Nephron (organoid): ENCODE data around the gene LRRC4B.

ENCODE experiments used
- H3K27ac Mint-ChIP-seq, 3 experiments: 2 replicates each; pipeline ENCODE4 v1.8.0; 2020; ENCODE audit warnings: mixed read lengths in 3 of 3, mild to moderate bottlenecking in 2 of 3, moderate library complexity in 1 of 3
- H3K27me3 Mint-ChIP-seq: 2 replicates; pipeline ENCODE4 v1.8.0; 2021; ENCODE audit warnings: low read depth, mild to moderate bottlenecking, moderate library complexity, mixed read lengths
- H3K36me3 Mint-ChIP-seq: 2 replicates; pipeline ENCODE4 v1.8.0; 2020; ENCODE audit warnings: low read depth, mixed read lengths
- H3K4me1 Mint-ChIP-seq: 2 replicates; pipeline ENCODE4 v1.8.0; 2020; ENCODE audit warnings: mixed read lengths
- H3K4me3 Mint-ChIP-seq, 3 experiments: 2 replicates each; pipeline ENCODE4 v1.8.0; 2020; ENCODE audit warnings: mild to moderate bottlenecking in 3 of 3, mixed read lengths in 3 of 3, moderate library complexity in 2 of 3
- H3K9me3 Mint-ChIP-seq: 2 replicates; pipeline ENCODE4 v1.8.0; 2020; ENCODE audit warnings: mixed read lengths
- TF ChIP-seq, protein P1 (sequence below), 3 experiments: fragments of 200-600 bp; sonication (generic); IDR thresholded peaks; one replicate each; pipeline ENCODE4 v1.5.0; 2021; ENCODE audit warnings: antibody characterized with exemption in 3 of 3; ENCODE audit not compliant: unreplicated experiment in 3 of 3

Gene LRRC4B

DNA sequence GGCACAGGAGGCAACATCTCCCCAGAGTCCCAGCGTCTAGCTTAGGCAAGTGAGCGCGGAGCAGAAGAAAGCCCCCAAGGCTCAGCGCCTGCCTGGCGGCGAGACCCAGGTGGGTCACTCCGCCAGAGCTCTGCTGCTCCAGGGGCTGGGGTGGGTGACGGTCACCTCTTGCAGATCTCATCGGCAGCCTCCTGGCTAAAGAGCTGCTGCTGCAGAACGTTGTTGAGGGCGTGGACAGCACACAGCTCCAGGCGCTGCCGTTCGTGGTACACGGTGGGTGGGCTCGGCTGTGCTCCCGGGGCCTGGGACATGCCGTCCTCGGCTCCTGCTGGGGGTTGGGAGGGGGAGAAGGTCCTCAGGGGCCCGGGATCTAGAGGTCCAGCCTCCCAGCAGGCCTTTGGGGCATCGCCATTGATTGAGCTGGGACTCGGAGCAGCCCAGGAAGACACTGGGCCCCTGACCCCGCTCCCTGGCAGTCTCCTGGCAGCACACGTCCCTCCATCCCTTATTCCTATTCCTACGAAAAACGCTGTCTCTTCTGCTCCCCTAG is 58.0 kb downstream of the LRRC4B start:
- H3K36me3 Mint-ChIP-seq, result no peaks in the 10 kb centered on the region
- H3K9me3 Mint-ChIP-seq, result no peaks in the 10 kb centered on the region
- H3K27me3 Mint-ChIP-seq, result no peaks in the 10 kb centered on the region
- peak overlapping the region; percentile 71 to 85 (median 83) for H3K27ac Mint-ChIP-seq
- H3K4me3 Mint-ChIP-seq, result peak overlapping the region; percentile 89 to 93 (median 91)
- peaks cover 35% of the 10 kb centered on the region for H3K4me1 Mint-ChIP-seq
- TF ChIP-seq, protein P1, sequence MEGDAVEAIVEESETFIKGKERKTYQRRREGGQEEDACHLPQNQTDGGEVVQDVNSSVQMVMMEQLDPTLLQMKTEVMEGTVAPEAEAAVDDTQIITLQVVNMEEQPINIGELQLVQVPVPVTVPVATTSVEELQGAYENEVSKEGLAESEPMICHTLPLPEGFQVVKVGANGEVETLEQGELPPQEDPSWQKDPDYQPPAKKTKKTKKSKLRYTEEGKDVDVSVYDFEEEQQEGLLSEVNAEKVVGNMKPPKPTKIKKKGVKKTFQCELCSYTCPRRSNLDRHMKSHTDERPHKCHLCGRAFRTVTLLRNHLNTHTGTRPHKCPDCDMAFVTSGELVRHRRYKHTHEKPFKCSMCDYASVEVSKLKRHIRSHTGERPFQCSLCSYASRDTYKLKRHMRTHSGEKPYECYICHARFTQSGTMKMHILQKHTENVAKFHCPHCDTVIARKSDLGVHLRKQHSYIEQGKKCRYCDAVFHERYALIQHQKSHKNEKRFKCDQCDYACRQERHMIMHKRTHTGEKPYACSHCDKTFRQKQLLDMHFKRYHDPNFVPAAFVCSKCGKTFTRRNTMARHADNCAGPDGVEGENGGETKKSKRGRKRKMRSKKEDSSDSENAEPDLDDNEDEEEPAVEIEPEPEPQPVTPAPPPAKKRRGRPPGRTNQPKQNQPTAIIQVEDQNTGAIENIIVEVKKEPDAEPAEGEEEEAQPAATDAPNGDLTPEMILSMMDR (IDR thresholded peaks at IDR 0.05; ENCODE audit: unreplicated experiment in 3 of 3), result no peak

DNA sequence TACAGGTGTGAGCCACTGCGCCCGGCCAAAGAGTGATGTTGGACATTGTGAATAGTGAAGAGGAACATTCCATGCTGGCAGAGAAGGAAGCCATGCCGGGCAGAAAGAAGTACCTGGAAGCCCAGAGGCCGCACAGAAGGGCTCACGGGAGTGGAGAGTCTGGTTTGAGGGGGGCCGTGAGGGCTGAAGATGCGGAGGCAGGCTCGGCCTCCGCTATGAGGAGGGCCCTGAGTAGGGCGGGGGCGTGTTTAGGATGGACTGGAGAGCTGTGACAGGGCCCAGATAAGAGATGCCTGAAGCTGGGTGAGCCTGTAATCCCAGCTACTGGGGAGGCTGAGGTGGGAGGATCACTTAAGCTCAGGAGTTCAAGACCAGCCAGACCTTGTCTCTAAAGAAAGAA is 58.9 kb downstream of the LRRC4B start:
- TF ChIP-seq, protein P1 (IDR thresholded peaks at IDR 0.05; ENCODE audit: unreplicated experiment in 3 of 3), result no peak
- peak overlapping the region; percentile 76 to 93 (median 83) for H3K4me3 Mint-ChIP-seq
- peak overlapping the region in 1 of 3 experiments; percentile 81 for H3K27ac Mint-ChIP-seq
- H3K36me3 Mint-ChIP-seq, result no peaks in the 10 kb centered on the region
- peaks cover 35% of the 10 kb centered on the region for H3K4me1 Mint-ChIP-seq
- no peaks in the 10 kb centered on the region for H3K27me3 Mint-ChIP-seq
- no peaks in the 10 kb centered on the region for H3K9me3 Mint-ChIP-seq

DNA sequence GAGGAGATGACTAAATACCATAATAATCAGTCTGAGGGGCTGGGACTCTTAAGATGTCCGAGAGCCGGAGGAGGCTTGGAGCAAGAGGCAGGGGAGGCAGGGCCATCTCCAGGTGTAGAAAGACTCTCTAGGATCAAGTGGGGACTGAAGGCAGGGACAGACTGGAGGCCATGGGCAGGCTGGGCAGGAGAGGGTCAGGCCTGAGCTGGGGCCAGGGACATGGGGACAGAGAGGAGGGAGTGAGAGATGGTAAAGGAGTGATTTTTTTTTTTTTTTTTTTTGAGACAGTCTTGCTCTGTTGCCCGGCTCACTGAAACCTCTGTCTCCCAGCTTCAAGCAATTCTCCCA is 59.4 kb downstream of the LRRC4B start:
- TF ChIP-seq, protein P1 (IDR thresholded peaks at IDR 0.05; ENCODE audit: unreplicated experiment in 3 of 3), result no peak
- H3K9me3 Mint-ChIP-seq, result no peaks in the 10 kb centered on the region
- H3K27ac Mint-ChIP-seq, result peak overlapping the region; percentile 40 to 89 (median 81)
- no peaks in the 10 kb centered on the region for H3K27me3 Mint-ChIP-seq
- peak overlapping the region; percentile 67 to 82 (median 75) for H3K4me3 Mint-ChIP-seq
- H3K4me1 Mint-ChIP-seq, result peaks cover 35% of the 10 kb centered on the region
- H3K36me3 Mint-ChIP-seq, result no peaks in the 10 kb centered on the region

DNA sequence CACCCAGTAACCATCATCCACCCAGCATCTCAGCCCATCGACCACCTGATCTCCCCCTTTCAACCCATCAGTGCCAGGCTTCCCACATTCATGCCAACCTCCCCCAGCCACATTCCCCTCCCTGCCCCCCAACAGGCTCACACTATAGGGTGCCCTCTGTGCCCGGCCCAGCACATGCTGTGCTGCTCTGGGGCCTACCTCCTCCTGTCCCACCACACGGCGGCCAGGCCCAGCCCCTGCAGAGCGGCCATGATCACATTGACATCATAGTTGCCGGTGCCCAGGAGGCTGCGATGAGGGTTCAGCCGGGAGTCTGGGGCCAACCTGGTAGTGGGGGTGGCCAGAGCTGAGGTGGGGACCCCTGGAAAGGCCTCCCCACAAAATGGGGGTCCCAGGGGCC is 60.9 kb downstream of the LRRC4B start:
- Mint-ChIP-seq H3K4me3 (peak overlapping the region in 2 of 3 experiments; percentile 36 to 61), H3K27me3 (no peaks in the 10 kb centered on the region), H3K27ac (no peak overlapping the region), H3K4me1 (peaks cover 35% of the 10 kb centered on the region), H3K36me3 (no peaks in the 10 kb centered on the region), H3K9me3 (no peaks in the 10 kb centered on the region)
- TF ChIP-seq, protein P1 (IDR thresholded peaks at IDR 0.05; ENCODE audit: unreplicated experiment in 3 of 3), result no peak

DNA sequence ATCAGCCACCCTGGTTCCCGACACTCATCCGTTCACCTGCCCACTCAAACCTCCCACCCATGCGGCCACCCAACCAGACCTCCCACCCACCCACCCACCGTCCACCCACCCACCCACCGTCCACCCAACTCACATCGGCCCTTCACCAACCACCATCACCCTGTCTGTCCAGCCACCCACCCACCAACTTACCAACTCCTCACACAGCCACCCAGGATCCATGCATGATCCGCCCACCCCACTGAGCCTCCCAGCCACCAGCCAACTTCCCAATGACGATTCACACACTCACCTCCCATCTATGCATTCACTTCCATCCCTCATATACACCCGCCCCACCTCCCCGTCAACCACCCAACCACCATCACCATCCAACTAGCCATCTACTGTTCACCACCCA is 61.5 kb downstream of the LRRC4B start:
- H3K27me3 Mint-ChIP-seq, result peaks cover 3% of the 10 kb centered on the region
- peaks cover 35% of the 10 kb centered on the region for H3K4me1 Mint-ChIP-seq
- TF ChIP-seq, protein P1 (IDR thresholded peaks at IDR 0.05; ENCODE audit: unreplicated experiment in 3 of 3), result no peak
- no peaks in the 10 kb centered on the region for H3K36me3 Mint-ChIP-seq
- no peaks in the 10 kb centered on the region for H3K9me3 Mint-ChIP-seq
- H3K4me3 Mint-ChIP-seq, result no peak overlapping the region
- H3K27ac Mint-ChIP-seq, result no peak overlapping the region

DNA sequence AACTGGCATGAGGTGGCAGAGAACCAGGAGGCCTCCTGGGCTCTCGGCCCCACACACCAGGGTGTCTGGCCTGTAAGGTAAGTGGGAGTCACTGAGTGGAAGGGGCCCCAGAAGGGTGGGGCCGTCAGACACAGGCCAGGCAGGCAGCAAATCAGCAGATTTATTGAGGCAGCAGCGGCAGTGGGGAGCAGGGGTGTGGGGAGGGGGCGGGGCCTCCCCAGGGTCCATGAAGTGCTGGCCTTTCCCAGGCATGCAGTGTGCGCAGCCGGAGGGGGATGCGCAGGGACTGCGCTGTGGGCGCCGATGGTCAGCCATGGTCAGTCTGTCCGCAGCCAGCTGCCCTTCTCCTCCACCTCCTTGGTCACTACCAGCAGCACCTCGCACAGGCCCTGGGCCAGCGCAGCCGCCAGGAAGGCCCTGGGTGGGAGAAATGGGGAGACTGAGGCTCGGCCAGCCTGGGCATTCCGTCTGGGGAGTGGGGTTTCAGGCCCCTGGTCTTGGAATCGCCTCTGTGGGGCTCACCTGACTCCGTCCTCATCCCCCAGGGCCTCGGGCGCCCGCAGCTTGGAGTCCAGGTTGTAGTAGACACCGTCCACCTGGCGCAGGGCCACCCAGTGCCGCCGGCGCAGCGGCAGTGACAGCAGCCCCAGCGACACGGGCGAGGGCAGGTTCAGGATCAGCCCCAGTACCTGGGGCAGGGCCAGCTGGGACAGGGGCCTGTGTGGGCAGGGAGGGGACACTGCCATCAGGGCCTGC is 62.2 kb downstream of the LRRC4B start:
- H3K27ac Mint-ChIP-seq, result no peak overlapping the region
- no peak overlapping the region for H3K4me3 Mint-ChIP-seq
- H3K36me3 Mint-ChIP-seq, result no peaks in the 10 kb centered on the region
- peaks cover 30% of the 10 kb centered on the region for H3K4me1 Mint-ChIP-seq
- H3K27me3 Mint-ChIP-seq, result peaks cover 4% of the 10 kb centered on the region
- TF ChIP-seq, protein P1 (IDR thresholded peaks at IDR 0.05; ENCODE audit: unreplicated experiment in 3 of 3), result no peak
- H3K9me3 Mint-ChIP-seq, result no peaks in the 10 kb centered on the region
